Activated B cell treated with CpG ODN at 0.5 μM for 24 hours (primary cell): ENCODE data around the gene CDK12. TPM values are rescaled to one million over a fixed set of nuclear protein-coding genes. Genes with fewer than 3 reads are reported as not detected.

Experiments used
- ATAC-seq: fragments of 200-7000 bp; cut with Tn5 transposase; one replicate; pipeline ENCODE4 v1.10.0; 2021; ENCODE audit warnings: low read depth, mild to moderate bottlenecking, moderate library complexity
- CTCF ChIA-PET: fragments of 350-600 bp; sonication (Branson Sonifier 250); formaldehyde crosslinking; loops from one replicate; lab custom pipeline; 2021; ENCODE audit warnings: antibody characterized with exemption; lab: Charles Lee
- POLR2A ChIA-PET: fragments of 350-600 bp; sonication (Branson Sonifier 250); formaldehyde crosslinking; loops from one replicate; lab custom pipeline; 2021; ENCODE audit warnings: antibody characterized with exemption; lab: Charles Lee
- DNase-seq: peaks from one replicate; pipeline ENCODE4 v3.0.0; 2022
- H3K27ac Mint-ChIP-seq: one replicate; pipeline ENCODE4 v1.8.0; 2020; ENCODE audit warnings: mixed read lengths
- H3K27me3 Mint-ChIP-seq: one replicate; pipeline ENCODE4 v1.8.0; 2021; ENCODE audit warnings: mixed read lengths
- H3K36me3 Mint-ChIP-seq: one replicate; pipeline ENCODE4 v1.8.0; 2021; ENCODE audit warnings: low read depth, mixed read lengths
- H3K4me1 Mint-ChIP-seq: one replicate; pipeline ENCODE4 v1.8.0; 2021; ENCODE audit warnings: mixed read lengths
- H3K4me3 Mint-ChIP-seq: one replicate; pipeline ENCODE4 v1.8.0; 2020; ENCODE audit warnings: mild to moderate bottlenecking, mixed read lengths
- H3K9me3 Mint-ChIP-seq: one replicate; pipeline ENCODE4 v1.8.0; 2020; ENCODE audit warnings: mixed read lengths
- intact Hi-C: fragments of 100-400 bp; cut with micrococcal nuclease; formaldehyde crosslinking; loops from one replicate; pipeline ENCODE4 v1.15.1; 2024
- total RNA-seq: library from RNA; stranded (reverse); gene quantifications from 2 replicates; pipeline ENCODE4 v1.2.3, GENCODE V29; 2022
- TF ChIP-seq, protein P1 (sequence below): fragments of 200-600 bp; IDR thresholded peaks from one replicate; pipeline ENCODE4 v1.8.0; 2022; ENCODE audit warnings: antibody characterized with exemption, mild to moderate bottlenecking

The CDK12 gene
- total RNA-seq, 1 donor from 2014 or later = 118 TPM

GRCh38 chr17:39547713-39548478, 86.6 kb downstream of the CDK12 start:
- intact Hi-C loops = loop anchor here (1.0 to 2.0 kb wide), 5 partner anchors 28 to 479 kb away; partner anchors contain the start of genes MIEN1 and PSMD3
- H3K4me1 Mint-ChIP-seq = peaks cover 40% of the 10 kb centered on the region
- ATAC-seq (peak; percentile 65), DNase-seq (peak; percentile 74)
- TF ChIP-seq, protein P1, sequence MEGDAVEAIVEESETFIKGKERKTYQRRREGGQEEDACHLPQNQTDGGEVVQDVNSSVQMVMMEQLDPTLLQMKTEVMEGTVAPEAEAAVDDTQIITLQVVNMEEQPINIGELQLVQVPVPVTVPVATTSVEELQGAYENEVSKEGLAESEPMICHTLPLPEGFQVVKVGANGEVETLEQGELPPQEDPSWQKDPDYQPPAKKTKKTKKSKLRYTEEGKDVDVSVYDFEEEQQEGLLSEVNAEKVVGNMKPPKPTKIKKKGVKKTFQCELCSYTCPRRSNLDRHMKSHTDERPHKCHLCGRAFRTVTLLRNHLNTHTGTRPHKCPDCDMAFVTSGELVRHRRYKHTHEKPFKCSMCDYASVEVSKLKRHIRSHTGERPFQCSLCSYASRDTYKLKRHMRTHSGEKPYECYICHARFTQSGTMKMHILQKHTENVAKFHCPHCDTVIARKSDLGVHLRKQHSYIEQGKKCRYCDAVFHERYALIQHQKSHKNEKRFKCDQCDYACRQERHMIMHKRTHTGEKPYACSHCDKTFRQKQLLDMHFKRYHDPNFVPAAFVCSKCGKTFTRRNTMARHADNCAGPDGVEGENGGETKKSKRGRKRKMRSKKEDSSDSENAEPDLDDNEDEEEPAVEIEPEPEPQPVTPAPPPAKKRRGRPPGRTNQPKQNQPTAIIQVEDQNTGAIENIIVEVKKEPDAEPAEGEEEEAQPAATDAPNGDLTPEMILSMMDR = peak; percentile 78
- ChIA-PET CTCF (interaction anchor here (0.5 to 9.7 kb wide), 17 partner anchors 9 to 924 kb away, joined by 3 to 124 read pairs (median 3); no protein-coding TSS in a partner anchor), POLR2A (interaction anchor here (0.7 to 1.2 kb wide), 3 partner anchors 74 to 86 kb away, joined by 3 to 4 read pairs (median 3); no protein-coding TSS in a partner anchor)
- no peak overlapping the region for H3K27ac Mint-ChIP-seq
- no peak overlapping the region for H3K4me3 Mint-ChIP-seq
- peaks cover 46% of the 10 kb centered on the region for H3K36me3 Mint-ChIP-seq
- no peaks in the 10 kb centered on the region for H3K9me3 Mint-ChIP-seq
- H3K27me3 Mint-ChIP-seq = no peaks in the 10 kb centered on the region

DNA sequence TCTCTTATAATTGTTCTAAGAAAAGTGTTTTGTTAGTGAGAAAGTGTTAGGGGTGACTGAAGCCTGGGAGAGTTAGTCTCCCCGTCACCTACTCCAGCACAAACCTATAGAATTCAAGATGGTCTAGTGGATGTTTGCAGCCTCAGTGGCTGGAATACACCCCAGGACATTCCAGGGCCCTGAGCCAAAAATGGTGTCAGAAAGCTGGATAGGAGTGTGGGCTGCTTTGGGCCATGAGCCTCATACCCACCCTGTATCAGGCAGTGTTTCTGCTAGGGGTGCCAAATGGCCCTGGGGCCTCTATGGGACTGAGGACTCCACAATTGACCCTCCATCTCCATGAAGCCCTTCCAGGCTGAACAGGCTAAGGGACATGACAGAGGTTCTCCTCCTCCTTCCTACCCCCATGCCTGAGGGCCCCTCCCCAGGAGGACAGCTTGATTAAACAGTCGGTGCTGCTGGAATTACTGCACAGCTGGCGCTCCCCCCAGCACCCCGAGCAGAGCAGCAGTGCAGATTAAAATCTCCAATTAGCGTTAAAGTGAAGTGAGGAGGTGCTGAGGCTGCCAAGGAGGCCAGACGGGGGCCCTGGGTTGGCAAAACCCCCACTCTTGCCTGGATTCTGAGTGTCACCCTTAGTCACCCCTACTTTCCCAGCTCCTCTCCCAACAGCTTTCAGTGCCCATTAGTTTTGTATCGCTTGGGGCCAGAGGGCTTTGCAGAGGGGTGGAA, 87.4 kb downstream of the CDK12 start:
- ATAC-seq = no peak
- CTCF ChIA-PET = interaction anchor here (0.7 to 9.7 kb wide), 13 partner anchors 8 to 527 kb away, joined by 3 to 124 read pairs (median 3); no protein-coding TSS in a partner anchor
- H3K27ac Mint-ChIP-seq = peak overlapping the region; percentile 56
- no peak for DNase-seq
- H3K4me1 Mint-ChIP-seq = peaks cover 40% of the 10 kb centered on the region
- intact Hi-C loops = loop anchor here (1.0 to 2.0 kb wide), 5 partner anchors 28 to 478 kb away; partner anchors contain the start of genes MIEN1 and PSMD3
- peaks cover 53% of the 10 kb centered on the region for H3K36me3 Mint-ChIP-seq
- POLR2A ChIA-PET = interaction anchor here (0.6 to 1.2 kb wide), 3 partner anchors 73 to 182 kb away, joined by 3 to 7 read pairs (median 4); partner anchors contain the start of gene MIEN1
- no peak overlapping the region for H3K4me3 Mint-ChIP-seq
- TF ChIP-seq, protein P1 = no peak
- no peaks in the 10 kb centered on the region for H3K9me3 Mint-ChIP-seq
- no peaks in the 10 kb centered on the region for H3K27me3 Mint-ChIP-seq

GRCh38 chr17:39549747-39550573, 88.7 kb downstream of the CDK12 start:
- intact Hi-C loops = loop anchor here (2.0 kb wide), 3 partner anchors 23 to 477 kb away; no protein-coding TSS in a partner anchor
- peaks cover 59% of the 10 kb centered on the region for H3K36me3 Mint-ChIP-seq
- no peaks in the 10 kb centered on the region for H3K27me3 Mint-ChIP-seq
- POLR2A ChIA-PET = interaction anchor here (0.6 to 0.9 kb wide), 6 partner anchors 70 to 314 kb away, joined by 3 to 10 read pairs (median 4); no protein-coding TSS in a partner anchor
- H3K4me3 Mint-ChIP-seq = peak overlapping the region; percentile 32
- peak overlapping the region; percentile 69 for H3K27ac Mint-ChIP-seq
- TF ChIP-seq, protein P1 = no peak
- ATAC-seq (no peak), DNase-seq (no peak)
- H3K4me1 Mint-ChIP-seq = peaks cover 40% of the 10 kb centered on the region
- CTCF ChIA-PET = interaction anchor here (1.2 to 9.7 kb wide), 4 partner anchors 10 to 203 kb away, joined by 3 to 124 read pairs (median 4); no protein-coding TSS in a partner anchor
- H3K9me3 Mint-ChIP-seq = no peaks in the 10 kb centered on the region

DNA sequence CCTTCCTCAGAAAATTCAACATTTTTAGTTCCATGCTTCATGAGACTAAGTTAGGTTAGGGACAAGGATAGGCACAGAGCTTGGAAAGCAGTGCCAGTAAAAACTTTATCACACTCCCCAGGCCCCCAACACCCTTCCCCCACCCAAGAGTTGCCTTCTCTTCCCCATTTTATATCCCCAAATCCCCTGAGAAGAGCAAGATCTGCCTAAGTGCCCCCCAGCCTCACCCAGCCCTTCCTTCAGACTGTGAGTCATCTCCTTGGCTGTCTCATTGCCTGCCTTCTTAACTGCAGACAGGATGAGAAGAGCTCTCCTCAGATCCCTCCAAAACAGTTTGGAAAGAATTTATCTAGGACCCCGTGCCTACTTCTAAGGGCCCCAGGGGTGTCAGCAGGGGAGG, 90.6 kb downstream of the CDK12 start:
- peak overlapping the region; percentile 50 for H3K27ac Mint-ChIP-seq

More for the DNA sequence above, 90.6 kb downstream of the CDK12 start:
- peaks cover 66% of the 10 kb centered on the region for H3K36me3 Mint-ChIP-seq
- no peak overlapping the region for H3K4me3 Mint-ChIP-seq
- H3K9me3 Mint-ChIP-seq = no peaks in the 10 kb centered on the region
- ATAC-seq = no peak
- TF ChIP-seq, protein P1 = no peak
- intact Hi-C loops = loop anchor here (2.0 kb wide), 2 partner anchors 21 to 203 kb away; no protein-coding TSS in a partner anchor
- no peak for DNase-seq
- no peaks in the 10 kb centered on the region for H3K27me3 Mint-ChIP-seq
- ChIA-PET POLR2A (interaction anchor here (1.2 kb wide), 2 partner anchors 91 to 123 kb away, joined by 3 read pairs; partner anchors contain the start of gene CDK12), CTCF (interaction anchor here (1.0 to 9.7 kb wide), 2 partner anchors 70 to 102 kb away, joined by 5 to 124 read pairs; no protein-coding TSS in a partner anchor)
- H3K4me1 Mint-ChIP-seq = peaks cover 40% of the 10 kb centered on the region
